Stomach smooth muscle (tissue), 2 donors: ENCODE results near the gene JAM3.
A peak's percentile ranks its signal among the peaks of the same experiment; 100 is the strongest.

Experiments used
- H3K27ac ChIP-seq: one replicate; pipeline ENCODE4 v1.7.0; 2013; ENCODE audit warnings: mild to moderate bottlenecking, low read length, inconsistent platforms
- H3K27me3 ChIP-seq, 2 donors: one replicate each; pipeline ENCODE4 v1.7.0; 2013; ENCODE audit warnings: low read length in 2 of 2; ENCODE audit not compliant: insufficient read depth in 2 of 2, control insufficient read depth in 1 of 2
- H3K36me3 ChIP-seq, 2 donors: one replicate each; pipeline ENCODE4 v1.7.0; 2013; ENCODE audit warnings: low read length in 2 of 2; ENCODE audit not compliant: control insufficient read depth in 2 of 2, insufficient read depth in 2 of 2
- H3K4me1 ChIP-seq: one replicate; pipeline ENCODE4 v1.7.0; 2013; ENCODE audit warnings: low read length; ENCODE audit not compliant: control insufficient read depth, insufficient read depth
- H3K4me3 ChIP-seq, 2 donors: one replicate each; pipeline ENCODE4 v1.7.0; 2013; ENCODE audit warnings: low read length in 2 of 2
- H3K9ac ChIP-seq, 2 donors: one replicate each; pipeline ENCODE4 v1.7.0; 2013; ENCODE audit warnings: low read length in 2 of 2, mild to moderate bottlenecking in 1 of 2
- H3K9me3 ChIP-seq, 2 donors: one replicate each; pipeline ENCODE4 v1.7.0; 2013; ENCODE audit warnings: low read length in 2 of 2; ENCODE audit not compliant: control insufficient read depth in 2 of 2
- donor health status: healthy.
- donor health status: Pancreatic carcinoma.

JAM3 gene

GRCh38 chr11:134138376-134138775 is 69.5 kb downstream of the JAM3 start:
- peaks cover 15% of the 10 kb centered on the region for H3K4me1 ChIP-seq
- no peak overlapping the region for H3K4me3 ChIP-seq
- peaks cover 3 to 8% of the 10 kb centered on the region in 2 donors for H3K36me3 ChIP-seq
- H3K27ac ChIP-seq: no peak overlapping the region
- H3K27me3 ChIP-seq: no peaks in the 10 kb centered on the region
- H3K9me3 ChIP-seq: no peaks in the 10 kb centered on the region
- no peak overlapping the region for H3K9ac ChIP-seq

DNA sequence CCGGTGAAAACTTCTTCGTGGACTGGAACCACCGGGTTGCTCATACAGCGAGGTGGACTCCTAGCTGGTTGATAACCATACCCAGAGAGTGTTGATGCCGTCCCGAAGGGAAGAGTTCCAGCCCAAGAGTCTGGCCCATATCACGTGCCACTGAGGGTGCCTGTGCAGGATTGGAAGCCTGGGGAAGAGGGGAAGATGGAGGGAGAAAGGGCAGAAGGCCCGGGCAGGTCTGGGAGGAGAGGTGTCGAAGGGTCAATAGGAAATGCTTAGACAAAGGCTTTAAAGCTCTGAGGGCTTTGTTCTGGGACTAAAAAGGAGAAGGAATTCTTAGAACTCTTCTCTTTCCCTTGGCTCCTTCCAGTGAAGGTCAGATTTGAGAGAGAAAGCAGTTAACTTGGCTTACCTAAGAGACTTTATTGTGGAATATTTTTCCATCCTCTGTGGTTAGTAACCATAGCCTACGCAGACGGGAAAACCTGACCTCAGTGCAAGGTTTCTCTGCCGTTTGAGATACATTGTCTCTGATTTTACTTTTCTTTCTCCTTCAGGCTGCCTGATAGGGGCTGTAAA is 70.5 kb downstream of the JAM3 start:
- peak overlapping the region; percentile 34 to 51 for H3K9ac ChIP-seq
- H3K27me3 ChIP-seq: no peaks in the 10 kb centered on the region
- peaks cover 7 to 14% of the 10 kb centered on the region in 2 donors for H3K36me3 ChIP-seq
- peak overlapping the region; percentile 76 for H3K27ac ChIP-seq
- peaks cover 15% of the 10 kb centered on the region for H3K4me1 ChIP-seq
- peak overlapping the region; percentile 5 to 57 for H3K4me3 ChIP-seq
- no peaks in the 10 kb centered on the region for H3K9me3 ChIP-seq

- Histone ChIP-seq H3K9me3 (no peaks in the 10 kb centered on the region), H3K27ac (peak overlapping the region; percentile 76), H3K9ac (peak overlapping the region in 1 of 2 donors; percentile 34)
These were observed 71.0 kb downstream of the JAM3 start for GRCh38 chr11:134139873-134140331.

GRCh38 chr11:134140961-134141490 is 72.2 kb downstream of the JAM3 start:
- no peak overlapping the region for H3K9ac ChIP-seq
- no peak overlapping the region for H3K27ac ChIP-seq
- peaks cover 11 to 29% of the 10 kb centered on the region in 2 donors for H3K36me3 ChIP-seq
- no peaks in the 10 kb centered on the region for H3K9me3 ChIP-seq
- H3K27me3 ChIP-seq: no peaks in the 10 kb centered on the region
- no peak overlapping the region for H3K4me3 ChIP-seq
- H3K4me1 ChIP-seq: peaks cover 15% of the 10 kb centered on the region

More at GRCh38 chr11:134139873-134140331, 71.0 kb downstream of the JAM3 start:
- Histone ChIP-seq H3K36me3 (peaks cover 7 to 19% of the 10 kb centered on the region in 2 donors), H3K4me1 (peaks cover 15% of the 10 kb centered on the region), H3K27me3 (no peaks in the 10 kb centered on the region), H3K4me3 (peak overlapping the region; percentile 5 to 57)

DNA sequence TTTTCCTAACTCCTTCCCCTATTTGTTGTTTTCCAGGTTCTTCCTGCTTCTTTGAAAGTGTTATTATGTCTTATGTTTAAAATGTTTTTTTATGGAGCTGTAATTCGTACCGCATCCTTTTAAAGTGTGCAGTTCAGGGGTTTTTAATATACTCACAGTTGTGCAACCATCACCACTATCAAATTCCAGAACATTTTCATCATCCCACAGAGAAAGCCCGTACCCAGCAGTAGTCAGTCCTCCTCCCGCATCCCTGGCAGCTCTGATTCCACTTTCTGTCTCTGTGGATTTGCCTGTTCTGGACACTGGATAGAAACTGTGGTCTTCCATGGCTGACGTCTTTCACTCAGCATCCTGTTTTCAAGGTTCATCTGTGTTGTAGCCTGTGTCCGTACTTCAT is 73.7 kb downstream of the JAM3 start:
- Histone ChIP-seq H3K9me3 (no peaks in the 10 kb centered on the region), H3K36me3 (peaks cover 19 to 34% of the 10 kb centered on the region in 2 donors), H3K27ac (no peak overlapping the region), H3K4me1 (peaks cover 16% of the 10 kb centered on the region), H3K4me3 (no peak overlapping the region), H3K27me3 (no peaks in the 10 kb centered on the region), H3K9ac (no peak overlapping the region)

GRCh38 chr11:134143801-134144200 is 74.9 kb downstream of the JAM3 start:
- Histone ChIP-seq H3K4me3 (no peak overlapping the region), H3K9ac (no peak overlapping the region), H3K4me1 (peaks cover 16% of the 10 kb centered on the region), H3K36me3 (peaks cover 19 to 35% of the 10 kb centered on the region in 2 donors), H3K27ac (no peak overlapping the region), H3K27me3 (no peaks in the 10 kb centered on the region), H3K9me3 (no peaks in the 10 kb centered on the region)

- no peak overlapping the region for H3K4me3 ChIP-seq
- no peak overlapping the region for H3K27ac ChIP-seq
- H3K9me3 ChIP-seq: no peaks in the 10 kb centered on the region
- no peaks in the 10 kb centered on the region for H3K27me3 ChIP-seq
- peaks cover 9% of the 10 kb centered on the region for H3K4me1 ChIP-seq
- H3K9ac ChIP-seq: no peak overlapping the region
- peaks cover 27 to 42% of the 10 kb centered on the region in 2 donors for H3K36me3 ChIP-seq
These were observed 75.9 kb downstream of the JAM3 start for GRCh38 chr11:134144744-134145143.

DNA sequence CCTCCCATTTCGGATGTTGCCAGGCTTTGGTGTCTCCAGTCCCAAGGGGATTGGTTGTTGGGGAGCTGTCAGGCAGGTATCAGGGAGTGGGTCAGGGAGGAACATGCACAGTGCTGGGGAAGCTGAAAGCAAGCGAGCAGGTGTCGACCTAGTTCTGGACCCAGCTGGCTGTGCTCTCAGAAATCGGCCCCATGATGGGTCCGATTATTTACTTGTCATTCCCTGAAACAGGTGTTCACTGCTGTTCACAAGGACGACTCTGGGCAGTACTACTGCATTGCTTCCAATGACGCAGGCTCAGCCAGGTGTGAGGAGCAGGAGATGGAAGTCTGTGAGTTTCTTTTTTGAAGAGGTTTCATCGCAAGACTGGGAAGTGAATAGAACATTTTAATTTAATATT is 76.8 kb downstream of the JAM3 start:
- Histone ChIP-seq H3K4me1 (peaks cover 9% of the 10 kb centered on the region), H3K27ac (no peak overlapping the region), H3K36me3 (peaks cover 28 to 42% of the 10 kb centered on the region in 2 donors), H3K9ac (no peak overlapping the region), H3K27me3 (no peaks in the 10 kb centered on the region), H3K4me3 (no peak overlapping the region), H3K9me3 (no peaks in the 10 kb centered on the region)

DNA sequence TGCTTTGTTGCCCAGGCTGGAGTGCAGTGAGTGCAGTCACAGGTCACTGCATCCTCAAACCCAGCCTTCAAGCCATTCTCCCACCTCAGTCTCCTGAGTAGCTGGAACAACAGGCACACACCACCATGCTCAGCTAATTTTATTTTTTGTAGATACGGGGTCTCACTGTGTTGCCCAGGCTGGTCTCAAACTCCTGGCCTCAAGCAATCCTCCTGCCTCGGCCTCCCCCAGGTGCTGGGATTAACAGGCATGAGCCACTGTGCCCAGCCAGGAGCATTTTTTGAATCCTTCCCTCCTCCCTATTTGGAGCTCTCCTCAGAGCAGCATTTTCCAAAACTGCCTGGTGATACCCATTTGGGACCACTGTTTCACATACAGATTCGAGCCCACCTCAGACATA is 77.7 kb downstream of the JAM3 start:
- Histone ChIP-seq H3K9me3 (no peaks in the 10 kb centered on the region), H3K27me3 (no peaks in the 10 kb centered on the region), H3K27ac (no peak overlapping the region), H3K4me3 (no peak overlapping the region), H3K9ac (no peak overlapping the region), H3K36me3 (peaks cover 33 to 36% of the 10 kb centered on the region in 2 donors), H3K4me1 (peaks cover 11% of the 10 kb centered on the region)

DNA sequence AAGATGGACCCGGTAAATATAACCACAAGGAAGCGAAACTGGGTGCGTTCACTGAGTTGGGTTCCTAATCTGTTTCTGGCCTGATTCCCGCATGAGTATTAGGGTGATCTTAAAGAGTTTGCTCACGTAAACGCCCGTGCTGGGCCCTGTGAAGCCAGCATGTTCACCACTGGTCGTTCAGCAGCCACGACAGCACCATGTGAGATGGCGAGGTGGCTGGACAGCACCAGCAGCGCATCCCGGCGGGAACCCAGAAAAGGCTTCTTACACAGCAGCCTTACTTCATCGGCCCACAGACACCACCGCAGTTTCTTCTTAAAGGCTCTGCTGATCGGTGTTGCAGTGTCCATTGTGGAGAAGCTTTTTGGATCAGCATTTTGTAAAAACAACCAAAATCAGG is 80.5 kb downstream of the JAM3 start:
- no peak overlapping the region for H3K27ac ChIP-seq
- H3K4me3 ChIP-seq: no peak overlapping the region
- H3K9ac ChIP-seq: no peak overlapping the region
- H3K27me3 ChIP-seq: no peaks in the 10 kb centered on the region
- H3K4me1 ChIP-seq: peaks cover 17% of the 10 kb centered on the region
- H3K9me3 ChIP-seq: no peaks in the 10 kb centered on the region
- peaks cover 41 to 43% of the 10 kb centered on the region in 2 donors for H3K36me3 ChIP-seq

- Histone ChIP-seq H3K4me1 (peaks cover 17% of the 10 kb centered on the region), H3K27ac (peak overlapping the region; percentile 58), H3K9ac (no peak overlapping the region), H3K9me3 (no peaks in the 10 kb centered on the region), H3K4me3 (no peak overlapping the region), H3K27me3 (no peaks in the 10 kb centered on the region), H3K36me3 (peaks cover 36 to 37% of the 10 kb centered on the region in 2 donors)
These were observed 81.5 kb downstream of the JAM3 start for GRCh38 chr11:134150195-134150903.
